ENCODE data around the gene DNAH11. TPM values are rescaled to one million over a fixed set of nuclear protein-coding genes. Genes with fewer than 3 reads are reported as not detected.

Gene DNAH11
- total and polyA plus RNA-seq, 2 of the 4 experiments (the other 2 are of a cell fraction): not detected

DNA sequence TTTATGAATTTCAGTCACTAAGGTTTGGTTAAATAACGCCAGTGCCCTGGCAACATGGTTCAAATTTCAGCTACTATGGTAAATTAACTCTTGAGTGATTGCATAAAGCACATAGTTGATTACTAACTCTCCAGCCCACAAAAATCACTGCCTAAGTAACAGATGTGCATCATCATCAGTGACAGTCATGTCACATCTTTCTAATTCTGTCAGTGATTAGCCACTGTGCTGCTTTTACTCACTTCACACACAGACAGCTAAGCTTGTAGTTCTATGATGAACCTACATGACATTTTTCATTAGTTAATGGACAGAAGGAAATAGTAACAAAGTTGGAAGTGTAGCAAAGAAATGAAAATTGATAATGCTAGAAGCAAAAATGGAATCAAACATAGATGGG is 108.9 kb downstream of the DNAH11 start:
- no peak overlapping the region for H3K4ac ChIP-seq (ENCODE audit: low read depth, low read length)
- H3K14ac ChIP-seq (replicated peaks; ENCODE audit: low read depth, low read length): no peak overlapping the region
- no peak for DNase-seq
- ATAC-seq (ENCODE audit: low read depth): no peak
- H3K27me3 ChIP-seq (ENCODE audit: control insufficient read depth, insufficient read depth, low read length): no peaks in the 10 kb centered on the region
- intact Hi-C loops (cut with micrococcal nuclease) (no loop called here), in situ Hi-C loops (cut with MboI; ENCODE audit: low sequenced_read_pairs) (no loop called here), dilution Hi-C loops (cut with HindIII; ENCODE audit: low sequenced_read_pairs, unreplicated experiment) (no loop called here)
- H3K4me3 ChIP-seq (ENCODE audit: insufficient read depth, low read depth, low read length): no peak overlapping the region
- no peak overlapping the region for H3K4me2 ChIP-seq (ENCODE audit: low read depth, low read length)
- WGBS, 2 experiments (ENCODE audit: extremely low coverage in 2 of 2, insufficient read length in 1 of 2): no CpG with 5 or more reads among the region's 1 CpG
- H3K9ac ChIP-seq (ENCODE audit: low read depth, low read length): no peak overlapping the region
- no peak overlapping the region for H4K5ac ChIP-seq (ENCODE audit: low read depth, low read length)
- no peaks in the 10 kb centered on the region for H3K9me3 ChIP-seq (ENCODE audit: control insufficient read depth, insufficient read depth, low read length)
- no peak overlapping the region for H3K27ac ChIP-seq (ENCODE audit: insufficient read depth, low read length)
- no peak overlapping the region for H3K18ac ChIP-seq (ENCODE audit: low read depth, low read length)
- H2AK9ac ChIP-seq (replicated peaks; ENCODE audit: low read depth, low read length, poor library complexity): no peak overlapping the region
- H3K79me1 ChIP-seq (ENCODE audit: low read depth in 1 of 2, low read length in 2 of 2): no peaks in the 10 kb centered on the region
- no peaks in the 10 kb centered on the region for H3K36me3 ChIP-seq (ENCODE audit: control insufficient read depth, insufficient read depth, low read length)
- no peak overlapping the region for H3K23ac ChIP-seq (ENCODE audit: low read depth, low read length)
- no peak overlapping the region for H4K8ac ChIP-seq (ENCODE audit: low read depth in 2 of 2, low read length in 2 of 2)
- CTCF ChIA-PET: interaction anchor here (1.0 kb wide), 1 partner anchor 13 kb away, joined by 3 read pairs; no protein-coding TSS in a partner anchor
- no peaks in the 10 kb centered on the region for H4K20me1 ChIP-seq (ENCODE audit: insufficient read depth, low read length)
- no peak overlapping the region for H2BK5ac ChIP-seq (ENCODE audit: low read depth, low read length, poor library complexity, severe bottlenecking)
- H4K91ac ChIP-seq (ENCODE audit: insufficient read depth, low read depth, low read length): no peak overlapping the region
- no peak overlapping the region for H2AFZ ChIP-seq (replicated peaks; ENCODE audit: low read length, poor library complexity)
- POLR2A ChIA-PET (ENCODE audit: unreplicated experiment): no interaction called here
- H3K4me1 ChIP-seq (ENCODE audit: control insufficient read depth, insufficient read depth, low read length): no peaks in the 10 kb centered on the region
- H2BK120ac ChIP-seq (ENCODE audit: low read depth, low read length): no peak overlapping the region
- no peak overlapping the region for H3K56ac ChIP-seq (ENCODE audit: extremely low read depth, insufficient read depth, low read length)
- no peak overlapping the region for H2BK20ac ChIP-seq (ENCODE audit: low read depth, low read length)
- no peak overlapping the region for H2AK5ac ChIP-seq (ENCODE audit: low read depth, low read length)
- BruUV-seq (replicated peaks): no TSS peak
- no peak overlapping the region for H2BK15ac ChIP-seq (ENCODE audit: low read depth, low read length)
- TF ChIP-seq SMC3 (IDR thresholded peaks at IDR 0.05; ENCODE audit: low read depth, low read length) (no peak), MXI1 (IDR thresholded peaks at IDR 0.05; ENCODE audit: borderline replicate concordance, low read depth, low read length) (no peak), MAFK (IDR thresholded peaks at IDR 0.05; ENCODE audit: low read depth, low read length) (no peak), POLR2A (IDR thresholded peaks at IDR 0.05; ENCODE audit: low read depth, low read length) (no peak), NFE2L2 (IDR thresholded peaks at IDR 0.05; ENCODE audit: low read depth, low read length) (no peak)
- TF ChIP-seq, protein P1, sequence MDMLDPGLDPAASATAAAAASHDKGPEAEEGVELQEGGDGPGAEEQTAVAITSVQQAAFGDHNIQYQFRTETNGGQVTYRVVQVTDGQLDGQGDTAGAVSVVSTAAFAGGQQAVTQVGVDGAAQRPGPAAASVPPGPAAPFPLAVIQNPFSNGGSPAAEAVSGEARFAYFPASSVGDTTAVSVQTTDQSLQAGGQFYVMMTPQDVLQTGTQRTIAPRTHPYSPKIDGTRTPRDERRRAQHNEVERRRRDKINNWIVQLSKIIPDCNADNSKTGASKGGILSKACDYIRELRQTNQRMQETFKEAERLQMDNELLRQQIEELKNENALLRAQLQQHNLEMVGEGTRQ (IDR thresholded peaks at IDR 0.05; ENCODE audit: low read depth, low read length): no peak
- H3K9me1 ChIP-seq (ENCODE audit: insufficient read depth, low read length): no peaks in the 10 kb centered on the region

All from IMR-90 (cell line).